T follicular helper cell (primary cell): Measurements from ENCODE around the gene SHMT2.

Experiments used
- DNase-seq: peaks from one replicate; pipeline ENCODE4 v3.0.0-alpha.2; 2020; ENCODE audit warnings: low read depth

The SHMT2 gene

GRCh38 chr12:57215065-57215464, 14.4 kb upstream of the SHMT2 start:
- DNase-seq, result no peak

- no peak for DNase-seq
Observed at GRCh38 chr12:57215668-57216013, 13.9 kb upstream of the SHMT2 start.

- DNase-seq, result peak; percentile 38
Observed at GRCh38 chr12:57216014-57216911, 13.2 kb upstream of the SHMT2 start, which contains the start of gene NXPH4. TSS of gene NXPH4 (plus strand) at chr12:57216794. CDS start at chr12:57216970, 176 bp downstream.

- no peak for DNase-seq
Observed at GRCh38 chr12:57216921-57217879, 12.3 kb upstream of the SHMT2 start.

GRCh38 chr12:57218030-57218853, 11.3 kb upstream of the SHMT2 start:
- DNase-seq, result no peak

- no peak for DNase-seq
Observed at GRCh38 chr12:57219205-57219992, 10.1 kb upstream of the SHMT2 start.

- no peak for DNase-seq
Observed at GRCh38 chr12:57219993-57220754, 9.3 kb upstream of the SHMT2 start.

GRCh38 chr12:57220770-57221168, 8.7 kb upstream of the SHMT2 start:
- DNase-seq, result no peak

- DNase-seq, result no peak
Observed at GRCh38 chr12:57221169-57221917, 8.2 kb upstream of the SHMT2 start.

GRCh38 chr12:57222286-57223190, 7.0 kb upstream of the SHMT2 start:
- no peak for DNase-seq

- DNase-seq, result no peak
Observed at GRCh38 chr12:57223191-57224165, 6.0 kb upstream of the SHMT2 start.

- DNase-seq, result no peak
Observed at GRCh38 chr12:57224278-57224972, 5.1 kb upstream of the SHMT2 start.

GRCh38 chr12:57224973-57225679, 4.4 kb upstream of the SHMT2 start:
- peak; percentile 73 for DNase-seq

GRCh38 chr12:57225680-57226210, 3.8 kb upstream of the SHMT2 start:
- no peak for DNase-seq

- no peak for DNase-seq
Observed at GRCh38 chr12:57226588-57227314, 2.8 kb upstream of the SHMT2 start.
